ENCODE data around the gene ANKRD13D.
"Not testable (repeated sequence)": the region's sequence is repeated elsewhere in the genome, so short reads cannot be mapped to it uniquely, and the experiment has no call there.

Gene ANKRD13D

GRCh38 chr11:67252831-67253239 lies 36.3 kb upstream of the ANKRD13D start:
- Histone ChIP-seq H3K27me3 (ENCODE audit: control insufficient read depth, insufficient read depth, low read length) (no peaks in the 10 kb centered on the region), H3K4me1 (ENCODE audit: control insufficient read depth, insufficient read depth, low read length) (no peaks in the 10 kb centered on the region), H3K9me3 (ENCODE audit: control insufficient read depth, insufficient read depth, low read depth, low read length) (no peaks in the 10 kb centered on the region), H3K36me3 (ENCODE audit: control insufficient read depth, insufficient read depth, low read length) (peaks cover 94% of the 10 kb centered on the region), H3K27ac (ENCODE audit: low read depth, low read length) (no peak overlapping the region), H3K4me3 (ENCODE audit: low read depth, low read length) (no peak overlapping the region), H3K9ac (ENCODE audit: low read length) (no peak overlapping the region)

GRCh38 chr11:67253872-67254624 lies 35.1 kb upstream of the ANKRD13D start:
- H3K4me3 ChIP-seq (ENCODE audit: low read depth, low read length) = no peak overlapping the region
- peaks cover 82% of the 10 kb centered on the region for H3K36me3 ChIP-seq (ENCODE audit: control insufficient read depth, insufficient read depth, low read length)
- no peak overlapping the region for H3K9ac ChIP-seq (ENCODE audit: low read length)

DNA sequence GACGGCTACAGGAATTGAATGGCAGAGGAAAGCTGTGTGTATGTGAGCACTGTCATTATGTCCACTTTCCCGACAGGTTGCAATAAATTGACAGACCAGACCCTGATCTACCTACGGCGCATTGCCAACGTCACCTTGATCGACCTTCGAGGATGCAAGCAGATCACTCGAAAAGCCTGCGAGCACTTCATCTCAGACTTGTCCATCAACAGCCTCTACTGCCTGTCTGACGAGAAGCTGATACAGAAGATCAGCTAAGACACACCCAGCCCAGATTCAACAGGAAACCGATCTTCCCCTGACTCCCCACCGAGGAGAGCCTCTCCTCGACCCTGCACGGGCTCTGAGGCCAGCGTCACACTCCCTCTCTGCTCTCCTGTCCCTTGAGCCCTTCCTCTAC lies 34.3 kb upstream of the ANKRD13D start:
- no peaks in the 10 kb centered on the region for H3K9me3 ChIP-seq (ENCODE audit: control insufficient read depth, insufficient read depth, low read depth, low read length)
- no peak overlapping the region for H3K4me3 ChIP-seq (ENCODE audit: low read depth, low read length)
- H3K36me3 ChIP-seq (ENCODE audit: control insufficient read depth, insufficient read depth, low read length) = peaks cover 75% of the 10 kb centered on the region
- H3K27me3 ChIP-seq (ENCODE audit: control insufficient read depth, insufficient read depth, low read length) = no peaks in the 10 kb centered on the region
- no peaks in the 10 kb centered on the region for H3K4me1 ChIP-seq (ENCODE audit: control insufficient read depth, insufficient read depth, low read length)
- H3K9ac ChIP-seq (ENCODE audit: low read length) = no peak overlapping the region
- H3K27ac ChIP-seq (ENCODE audit: low read depth, low read length) = no peak overlapping the region

More at GRCh38 chr11:67253872-67254624, 35.1 kb upstream of the ANKRD13D start:
- no peak overlapping the region for H3K27ac ChIP-seq (ENCODE audit: low read depth, low read length)
- H3K9me3 ChIP-seq (ENCODE audit: control insufficient read depth, insufficient read depth, low read depth, low read length) = no peaks in the 10 kb centered on the region
- H3K4me1 ChIP-seq (ENCODE audit: control insufficient read depth, insufficient read depth, low read length) = no peaks in the 10 kb centered on the region
- H3K27me3 ChIP-seq (ENCODE audit: control insufficient read depth, insufficient read depth, low read length) = no peaks in the 10 kb centered on the region

GRCh38 chr11:67255353-67255752 lies 33.8 kb upstream of the ANKRD13D start:
- Histone ChIP-seq H3K4me1 (ENCODE audit: control insufficient read depth, insufficient read depth, low read length) (no peaks in the 10 kb centered on the region), H3K36me3 (ENCODE audit: control insufficient read depth, insufficient read depth, low read length) (peaks cover 69% of the 10 kb centered on the region), H3K4me3 (ENCODE audit: low read depth, low read length) (no peak overlapping the region), H3K9ac (ENCODE audit: low read length) (no peak overlapping the region), H3K27ac (ENCODE audit: low read depth, low read length) (no peak overlapping the region), H3K27me3 (ENCODE audit: control insufficient read depth, insufficient read depth, low read length) (no peaks in the 10 kb centered on the region), H3K9me3 (ENCODE audit: control insufficient read depth, insufficient read depth, low read depth, low read length) (no peaks in the 10 kb centered on the region)

GRCh38 chr11:67255864-67256263 lies 33.2 kb upstream of the ANKRD13D start:
- H3K27me3 ChIP-seq (ENCODE audit: control insufficient read depth, insufficient read depth, low read length) = no peaks in the 10 kb centered on the region
- no peak overlapping the region for H3K27ac ChIP-seq (ENCODE audit: low read depth, low read length)
- H3K9me3 ChIP-seq (ENCODE audit: control insufficient read depth, insufficient read depth, low read depth, low read length) = no peaks in the 10 kb centered on the region
- H3K4me3 ChIP-seq (ENCODE audit: low read depth, low read length) = no peak overlapping the region
- no peak overlapping the region for H3K9ac ChIP-seq (ENCODE audit: low read length)
- no peaks in the 10 kb centered on the region for H3K4me1 ChIP-seq (ENCODE audit: control insufficient read depth, insufficient read depth, low read length)
- peaks cover 64% of the 10 kb centered on the region for H3K36me3 ChIP-seq (ENCODE audit: control insufficient read depth, insufficient read depth, low read length)

DNA sequence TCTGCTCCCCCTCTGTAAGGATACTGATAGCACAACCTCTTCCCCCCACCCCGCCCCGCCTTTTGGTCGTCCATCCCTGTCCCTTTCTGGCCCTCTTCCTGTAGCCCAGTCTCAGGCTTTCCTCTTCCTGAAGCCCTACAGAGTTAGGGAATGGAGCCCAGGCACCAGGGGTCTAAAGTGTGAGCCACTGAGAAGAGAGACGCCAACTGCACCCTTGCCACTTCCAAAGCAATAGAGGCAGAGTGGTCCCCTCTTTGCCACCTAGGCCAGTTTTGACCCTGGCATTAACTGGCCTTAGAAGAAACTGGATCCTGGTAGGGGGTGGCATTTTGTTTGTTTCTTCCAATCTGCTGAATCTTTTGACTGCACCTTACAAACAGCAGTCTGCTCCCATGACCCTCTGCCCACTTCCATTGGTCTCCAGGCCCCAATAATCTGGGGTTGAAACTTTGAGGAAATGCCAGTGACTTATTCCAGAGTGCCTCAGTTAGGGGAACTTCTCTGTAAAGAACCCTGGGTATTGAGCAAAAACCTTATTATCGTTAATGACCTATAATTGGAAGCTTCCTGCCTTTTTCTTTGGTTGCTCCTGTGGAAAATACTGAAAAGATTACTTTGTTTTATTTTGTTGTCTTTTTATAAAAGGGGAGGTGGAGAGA lies 32.5 kb upstream of the ANKRD13D start:
- H3K27ac ChIP-seq (ENCODE audit: low read depth, low read length) = no peak overlapping the region

GRCh38 chr11:67260406-67260805 lies 28.7 kb upstream of the ANKRD13D start:
- Histone ChIP-seq H3K9ac (ENCODE audit: low read length) (no peak overlapping the region), H3K4me1 (ENCODE audit: control insufficient read depth, insufficient read depth, low read length) (peaks cover 16% of the 10 kb centered on the region), H3K36me3 (ENCODE audit: control insufficient read depth, insufficient read depth, low read length) (peaks cover 19% of the 10 kb centered on the region), H3K9me3 (ENCODE audit: control insufficient read depth, insufficient read depth, low read depth, low read length) (no peaks in the 10 kb centered on the region), H3K4me3 (ENCODE audit: low read depth, low read length) (no peak overlapping the region), H3K27ac (ENCODE audit: low read depth, low read length) (no peak overlapping the region), H3K27me3 (ENCODE audit: control insufficient read depth, insufficient read depth, low read length) (peaks cover 20% of the 10 kb centered on the region; the same call in 1 of the 2 replicates)

More for the DNA sequence above, 32.5 kb upstream of the ANKRD13D start:
- no peak overlapping the region for H3K9ac ChIP-seq (ENCODE audit: low read length)
- no peak overlapping the region for H3K4me3 ChIP-seq (ENCODE audit: low read depth, low read length)
- 0 out of 2 replicates have a peak, but pooled peaks cover 3% of the 10 kb centered on the region for H3K4me1 ChIP-seq (ENCODE audit: control insufficient read depth, insufficient read depth, low read length)
- no peaks in the 10 kb centered on the region for H3K9me3 ChIP-seq (ENCODE audit: control insufficient read depth, insufficient read depth, low read depth, low read length)
- H3K36me3 ChIP-seq (ENCODE audit: control insufficient read depth, insufficient read depth, low read length) = peaks cover 57% of the 10 kb centered on the region
- no peaks in the 10 kb centered on the region for H3K27me3 ChIP-seq (ENCODE audit: control insufficient read depth, insufficient read depth, low read length)

- Histone ChIP-seq H3K4me1 (ENCODE audit: control insufficient read depth, insufficient read depth, low read length) (peaks cover 16% of the 10 kb centered on the region), H3K27me3 (ENCODE audit: control insufficient read depth, insufficient read depth, low read length) (peaks cover 26% of the 10 kb centered on the region), H3K4me3 (ENCODE audit: low read depth, low read length) (peak overlapping the region; percentile 54), H3K36me3 (ENCODE audit: control insufficient read depth, insufficient read depth, low read length) (peaks cover 12% of the 10 kb centered on the region)
- not testable (repeated sequence) for H3K27ac ChIP-seq (ENCODE audit: low read depth, low read length); H3K9ac ChIP-seq (ENCODE audit: low read length); H3K9me3 ChIP-seq (ENCODE audit: control insufficient read depth, insufficient read depth, low read depth, low read length)
These were observed 28.0 kb upstream of the ANKRD13D start for GRCh38 chr11:67260885-67261639.

DNA sequence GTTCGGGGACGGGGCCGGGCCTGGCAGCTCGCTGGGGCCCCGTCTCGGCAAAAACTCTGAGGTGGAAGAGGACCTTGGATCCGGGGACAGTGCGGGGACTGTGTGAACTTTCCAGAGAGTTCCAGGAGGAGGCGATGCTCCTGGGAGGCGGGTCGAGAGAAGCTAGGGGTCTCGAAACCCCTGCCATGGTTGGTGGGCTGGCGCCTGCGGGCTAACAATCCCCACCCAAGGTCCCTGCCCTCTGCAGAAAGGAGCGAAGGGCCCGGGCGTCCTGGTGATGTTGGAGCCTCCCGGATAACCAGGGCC lies 27.5 kb upstream of the ANKRD13D start:
- Histone ChIP-seq H3K4me3 (ENCODE audit: low read depth, low read length) (peak overlapping the region; percentile 54), H3K36me3 (ENCODE audit: control insufficient read depth, insufficient read depth, low read length) (peaks cover 7% of the 10 kb centered on the region), H3K4me1 (ENCODE audit: control insufficient read depth, insufficient read depth, low read length) (peaks cover 16% of the 10 kb centered on the region), H3K9ac (ENCODE audit: low read length) (no peak overlapping the region), H3K27me3 (ENCODE audit: control insufficient read depth, insufficient read depth, low read length) (peaks cover 26% of the 10 kb centered on the region), H3K9me3 (ENCODE audit: control insufficient read depth, insufficient read depth, low read depth, low read length) (no peaks in the 10 kb centered on the region), H3K27ac (ENCODE audit: low read depth, low read length) (no peak overlapping the region)

- Histone ChIP-seq H3K9me3 (ENCODE audit: control insufficient read depth, insufficient read depth, low read depth, low read length) (no peaks in the 10 kb centered on the region), H3K27me3 (ENCODE audit: control insufficient read depth, insufficient read depth, low read length) (peaks cover 26% of the 10 kb centered on the region), H3K36me3 (ENCODE audit: control insufficient read depth, insufficient read depth, low read length) (peaks cover 2% of the 10 kb centered on the region; the same call in 1 of the 2 replicates), H3K9ac (ENCODE audit: low read length) (no peak overlapping the region), H3K27ac (ENCODE audit: low read depth, low read length) (no peak overlapping the region), H3K4me3 (ENCODE audit: low read depth, low read length) (peak overlapping the region; percentile 54), H3K4me1 (ENCODE audit: control insufficient read depth, insufficient read depth, low read length) (peaks cover 16% of the 10 kb centered on the region)
These were observed 27.0 kb upstream of the ANKRD13D start for GRCh38 chr11:67261946-67262681.

Data from HUES6 (cell line).